Ovary (tissue), 3 donors: Measurements from ENCODE around the gene RNF10.

ENCODE experiments used
- EP300 ChIP-seq: sonication (generic); formaldehyde crosslinking; IDR thresholded peaks from one replicate; pipeline ENCODE4 v1.6.1; 2017; ENCODE audit warnings: antibody characterized with exemption
- POLR2A ChIP-seq: fragments of 450-650 bp; IDR thresholded peaks from one replicate; pipeline ENCODE4 v1.6.1; 2017; ENCODE audit warnings: antibody characterized with exemption, mild to moderate bottlenecking, moderate library complexity
- TF ChIP-seq, protein P1 (sequence below), 3 donors: fragments of 450-650 bp in 2 of 3; fragments of 200-600 bp in 1 of 3; IDR thresholded peaks; one replicate each; pipeline versions ENCODE4 v1.5.1 to v1.8.0; 2016 to 2022; ENCODE audit warnings: antibody characterized with exemption in 3 of 3, mild to moderate bottlenecking in 1 of 3
- donor health status: DM: no; HTN: no; CAD: no.

- TF ChIP-seq, protein P1, sequence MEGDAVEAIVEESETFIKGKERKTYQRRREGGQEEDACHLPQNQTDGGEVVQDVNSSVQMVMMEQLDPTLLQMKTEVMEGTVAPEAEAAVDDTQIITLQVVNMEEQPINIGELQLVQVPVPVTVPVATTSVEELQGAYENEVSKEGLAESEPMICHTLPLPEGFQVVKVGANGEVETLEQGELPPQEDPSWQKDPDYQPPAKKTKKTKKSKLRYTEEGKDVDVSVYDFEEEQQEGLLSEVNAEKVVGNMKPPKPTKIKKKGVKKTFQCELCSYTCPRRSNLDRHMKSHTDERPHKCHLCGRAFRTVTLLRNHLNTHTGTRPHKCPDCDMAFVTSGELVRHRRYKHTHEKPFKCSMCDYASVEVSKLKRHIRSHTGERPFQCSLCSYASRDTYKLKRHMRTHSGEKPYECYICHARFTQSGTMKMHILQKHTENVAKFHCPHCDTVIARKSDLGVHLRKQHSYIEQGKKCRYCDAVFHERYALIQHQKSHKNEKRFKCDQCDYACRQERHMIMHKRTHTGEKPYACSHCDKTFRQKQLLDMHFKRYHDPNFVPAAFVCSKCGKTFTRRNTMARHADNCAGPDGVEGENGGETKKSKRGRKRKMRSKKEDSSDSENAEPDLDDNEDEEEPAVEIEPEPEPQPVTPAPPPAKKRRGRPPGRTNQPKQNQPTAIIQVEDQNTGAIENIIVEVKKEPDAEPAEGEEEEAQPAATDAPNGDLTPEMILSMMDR (IDR thresholded peaks at IDR 0.05), result no peak
- TF ChIP-seq POLR2A (no peak), EP300 (no peak)
Observed at GRCh38 chr12:120625557-120626419, 91.6 kb downstream of the RNF10 start.
